NOMO-1 treated with DMSO at 0.1 percent for 48 hours (cell line): Measurements from ENCODE around the gene MEIS3.
"Not testable (repeated sequence)": the region's sequence is repeated elsewhere in the genome, so short reads cannot be mapped to it uniquely, and the experiment has no call there.

Source experiments
- DNase-seq: peaks from one replicate; lab custom pipeline; 2025; ENCODE audit not compliant: unreplicated experiment; lab: John Stamatoyannopoulos, UW

The MEIS3 gene

GRCh38 chr19:47388721-47389120, 30.6 kb downstream of the MEIS3 start:
- peak; percentile 78 for DNase-seq

GRCh38 chr19:47387623-47388022, 31.7 kb downstream of the MEIS3 start:
- not testable (repeated sequence) for DNase-seq

- DNase-seq, result not testable (repeated sequence)
Observed at GRCh38 chr19:47386582-47386981, 32.7 kb downstream of the MEIS3 start.

- not testable (repeated sequence) for DNase-seq
Observed at GRCh38 chr19:47384533-47384932, 34.8 kb downstream of the MEIS3 start.

- DNase-seq, result not testable (repeated sequence)
Observed at GRCh38 chr19:47383890-47384289, 35.4 kb downstream of the MEIS3 start.

GRCh38 chr19:47381653-47382279, 37.6 kb downstream of the MEIS3 start:
- DNase-seq, result peak; percentile 82

GRCh38 chr19:47381121-47381520, 38.2 kb downstream of the MEIS3 start:
- DNase-seq, result no peak

- no peak for DNase-seq
Observed at GRCh38 chr19:47380559-47380958, 38.8 kb downstream of the MEIS3 start.

- DNase-seq, result no peak
Observed at GRCh38 chr19:47379381-47379938, 39.9 kb downstream of the MEIS3 start.

- DNase-seq, result no peak
Observed at GRCh38 chr19:47378246-47378645, 41.1 kb downstream of the MEIS3 start.

GRCh38 chr19:47377801-47378200, 41.5 kb downstream of the MEIS3 start:
- no peak for DNase-seq

GRCh38 chr19:47377208-47377701, 42.1 kb downstream of the MEIS3 start:
- DNase-seq, result no peak

GRCh38 chr19:47376589-47377144, 42.7 kb downstream of the MEIS3 start:
- DNase-seq, result peak; percentile 72

GRCh38 chr19:47375694-47376588, 43.4 kb downstream of the MEIS3 start:
- DNase-seq, result no peak

GRCh38 chr19:47374876-47375693, 44.2 kb downstream of the MEIS3 start:
- DNase-seq, result no peak

GRCh38 chr19:47373246-47374240, 45.8 kb downstream of the MEIS3 start:
- no peak for DNase-seq

GRCh38 chr19:47372603-47373002, 46.7 kb downstream of the MEIS3 start:
- DNase-seq, result no peak

GRCh38 chr19:47371261-47371660, 48.1 kb downstream of the MEIS3 start:
- no peak for DNase-seq

GRCh38 chr19:47370045-47370611, 49.2 kb downstream of the MEIS3 start:
- peak; percentile 77 for DNase-seq
